ENCODE data around the gene RAPGEF2. TPM values are rescaled to one million over a fixed set of nuclear protein-coding genes. Genes with fewer than 3 reads are reported as not detected.

Gene RAPGEF2
- total RNA-seq, 1 experiment from 2014 or later = 37.1 TPM

- no peak overlapping the region for H4K5ac ChIP-seq (ENCODE audit: insufficient read length, low read depth, low read length)
- H3K9ac ChIP-seq (ENCODE audit: extremely low read depth, insufficient read length, low read length) = no peak overlapping the region
- H3K79me1 ChIP-seq (ENCODE audit: insufficient read depth, low read depth, low read length, poor library complexity, severe bottlenecking) = no peaks in the 10 kb centered on the region
- H2BK15ac ChIP-seq (ENCODE audit: low read depth, low read length) = no peak overlapping the region
- H3K23ac ChIP-seq (ENCODE audit: insufficient read length, low read depth, low read length) = no peak overlapping the region
- TF ChIP-seq CTCF (conservative IDR thresholded peaks at IDR 0.05) = no peak
- H3K4ac ChIP-seq (ENCODE audit: low read depth, low read length) = no peak overlapping the region
- no peaks in the 10 kb centered on the region for H3K9me3 ChIP-seq (ENCODE audit: control insufficient read depth, low read depth, low read length)
- H2AK5ac ChIP-seq (ENCODE audit: insufficient read length, low read length) = no peak overlapping the region
- no CpG with 5 or more reads among the region's 3 CpGs for WGBS (ENCODE audit: extremely low coverage, insufficient read length, low lambda C conversion rate)
- Mint-ChIP-seq H3K36me3 (ENCODE audit: insufficient read depth in 1 of 3, low read depth in 3 of 3) (peaks cover 13 to 39% (median 37%) of the 10 kb centered on the region in 3 experiments; a peak in 6 of 7 replicates), H3K9me3 (no peaks in the 10 kb centered on the region), H3K4me1 (no peaks in the 10 kb centered on the region), H3K4me3 (no peak overlapping the region), H3K27me3 (ENCODE audit: low read depth) (no peaks in the 10 kb centered on the region), H3K27ac (peak overlapping the region in 1 of 3 experiments; percentile 20; a peak in 1 of 7 replicates)
- no peaks in the 10 kb centered on the region for H3K79me2 ChIP-seq (ENCODE audit: insufficient read depth, low read length)
- no peak overlapping the region for H2BK120ac ChIP-seq (ENCODE audit: low read depth, low read length, poor library complexity, severe bottlenecking)
- no peak overlapping the region for H3T11ph ChIP-seq (ENCODE audit: low read length)
- no peak overlapping the region for H4K91ac ChIP-seq (ENCODE audit: insufficient read length, low read depth, low read length)
- H4K20me1 ChIP-seq (ENCODE audit: control insufficient read depth, insufficient read depth, insufficient read length) = no peaks in the 10 kb centered on the region
- DNase-seq = no peak
- H2BK12ac ChIP-seq (ENCODE audit: insufficient read length, low read depth, low read length) = no peak overlapping the region
- no peaks in the 10 kb centered on the region for H3K27me3 ChIP-seq (ENCODE audit: insufficient read depth, low read length)
- H3K18ac ChIP-seq (ENCODE audit: insufficient read length, low read depth, low read length) = no peak overlapping the region
- no peak overlapping the region for H3K14ac ChIP-seq (ENCODE audit: insufficient read depth, low read length)
- H2BK20ac ChIP-seq (ENCODE audit: low read depth, low read length, poor library complexity, severe bottlenecking) = no peak overlapping the region
- H3K23me2 ChIP-seq (ENCODE audit: insufficient read length, low read depth, low read length, poor library complexity, severe bottlenecking) = no peaks in the 10 kb centered on the region
- H3K4me2 ChIP-seq (ENCODE audit: insufficient read depth, insufficient read length, low read length) = no peak overlapping the region
- H3K4me1 ChIP-seq (ENCODE audit: insufficient read depth, low read length) = no peaks in the 10 kb centered on the region
- no peak overlapping the region for H3K27ac ChIP-seq (ENCODE audit: insufficient read length, low read depth, low read length)
- H2AFZ ChIP-seq (ENCODE audit: low read length) = no peak overlapping the region
- H4K8ac ChIP-seq (replicated peaks; ENCODE audit: insufficient read length, low read depth, low read length) = no peak overlapping the region
- H3K56ac ChIP-seq (ENCODE audit: insufficient read length, low read depth, low read length) = no peak overlapping the region
- H2BK5ac ChIP-seq (ENCODE audit: insufficient read length, low read length) = no peak overlapping the region
These were observed 246.5 kb downstream of the RAPGEF2 start for GRCh38 chr4:159349332-159349731.
